ENCODE data around the gene CAMTA1.

CAMTA1 gene

GRCh38 chr1:7209336-7209735, 424.1 kb downstream of the CAMTA1 start:
- H3K4me1 Mint-ChIP-seq (ENCODE audit: low read depth) = no peaks in the 10 kb centered on the region
- H3K27me3 Mint-ChIP-seq = peaks cover 3% of the 10 kb centered on the region
- H3K9me3 Mint-ChIP-seq = no peaks in the 10 kb centered on the region
- no peaks in the 10 kb centered on the region for H3K36me3 Mint-ChIP-seq (ENCODE audit: low read depth)
- H3K4me3 Mint-ChIP-seq = no peak overlapping the region
- H3K27ac Mint-ChIP-seq = no peak overlapping the region
- intact Hi-C loops (cut with micrococcal nuclease) = no loop called here

- intact Hi-C loops (cut with micrococcal nuclease) = loop anchor here (5.0 kb wide), 1 partner anchor 496 kb away; no protein-coding TSS in a partner anchor
- no peak overlapping the region for H3K27ac Mint-ChIP-seq
- no peaks in the 10 kb centered on the region for H3K4me1 Mint-ChIP-seq (ENCODE audit: low read depth)
- H3K9me3 Mint-ChIP-seq = no peaks in the 10 kb centered on the region
- H3K4me3 Mint-ChIP-seq = no peak overlapping the region
- H3K36me3 Mint-ChIP-seq (ENCODE audit: low read depth) = no peaks in the 10 kb centered on the region
- H3K27me3 Mint-ChIP-seq = peaks cover 5% of the 10 kb centered on the region
These were observed 433.1 kb downstream of the CAMTA1 start for GRCh38 chr1:7218210-7218832.

GRCh38 chr1:7219031-7219430, 433.8 kb downstream of the CAMTA1 start:
- Mint-ChIP-seq H3K9me3 (no peaks in the 10 kb centered on the region), H3K27me3 (peaks cover 5% of the 10 kb centered on the region), H3K36me3 (ENCODE audit: low read depth) (no peaks in the 10 kb centered on the region), H3K4me3 (no peak overlapping the region), H3K27ac (no peak overlapping the region), H3K4me1 (ENCODE audit: low read depth) (no peaks in the 10 kb centered on the region)
- intact Hi-C loops (cut with micrococcal nuclease) = loop anchor here (5.0 kb wide), 1 partner anchor 497 kb away; no protein-coding TSS in a partner anchor

- Mint-ChIP-seq H3K36me3 (ENCODE audit: low read depth) (no peaks in the 10 kb centered on the region), H3K27ac (no peak overlapping the region), H3K27me3 (peaks cover 2% of the 10 kb centered on the region), H3K4me3 (no peak overlapping the region), H3K9me3 (no peaks in the 10 kb centered on the region), H3K4me1 (ENCODE audit: low read depth) (no peaks in the 10 kb centered on the region)
- intact Hi-C loops (cut with micrococcal nuclease) = no loop called here
These were observed 434.8 kb downstream of the CAMTA1 start for GRCh38 chr1:7220007-7220406.

- H3K27me3 Mint-ChIP-seq = peaks cover 2% of the 10 kb centered on the region
- intact Hi-C loops (cut with micrococcal nuclease) = no loop called here
- no peaks in the 10 kb centered on the region for H3K4me1 Mint-ChIP-seq (ENCODE audit: low read depth)
- H3K4me3 Mint-ChIP-seq = no peak overlapping the region
- no peak overlapping the region for H3K27ac Mint-ChIP-seq
- no peaks in the 10 kb centered on the region for H3K9me3 Mint-ChIP-seq
- H3K36me3 Mint-ChIP-seq (ENCODE audit: low read depth) = no peaks in the 10 kb centered on the region
These were observed 435.5 kb downstream of the CAMTA1 start for GRCh38 chr1:7220712-7221252.

- intact Hi-C loops (cut with micrococcal nuclease) = no loop called here
- Mint-ChIP-seq H3K27ac (no peak overlapping the region), H3K36me3 (ENCODE audit: low read depth) (no peaks in the 10 kb centered on the region), H3K4me3 (no peak overlapping the region), H3K27me3 (no peaks in the 10 kb centered on the region), H3K9me3 (no peaks in the 10 kb centered on the region), H3K4me1 (ENCODE audit: low read depth) (no peaks in the 10 kb centered on the region)
These were observed 436.8 kb downstream of the CAMTA1 start for GRCh38 chr1:7221826-7222694.

GRCh38 chr1:7222695-7223015, 437.4 kb downstream of the CAMTA1 start:
- intact Hi-C loops (cut with micrococcal nuclease) = no loop called here
- no peak overlapping the region for H3K4me3 Mint-ChIP-seq
- H3K36me3 Mint-ChIP-seq (ENCODE audit: low read depth) = no peaks in the 10 kb centered on the region
- no peaks in the 10 kb centered on the region for H3K27me3 Mint-ChIP-seq
- no peaks in the 10 kb centered on the region for H3K4me1 Mint-ChIP-seq (ENCODE audit: low read depth)
- H3K27ac Mint-ChIP-seq = no peak overlapping the region
- H3K9me3 Mint-ChIP-seq = no peaks in the 10 kb centered on the region

- intact Hi-C loops (cut with micrococcal nuclease) = no loop called here
- Mint-ChIP-seq H3K27ac (no peak overlapping the region), H3K9me3 (no peaks in the 10 kb centered on the region), H3K4me3 (no peak overlapping the region), H3K4me1 (ENCODE audit: low read depth) (no peaks in the 10 kb centered on the region), H3K36me3 (ENCODE audit: low read depth) (no peaks in the 10 kb centered on the region), H3K27me3 (no peaks in the 10 kb centered on the region)
These were observed 438.3 kb downstream of the CAMTA1 start for GRCh38 chr1:7223334-7224080.

- intact Hi-C loops (cut with micrococcal nuclease) = no loop called here
These were observed 438.9 kb downstream of the CAMTA1 start for GRCh38 chr1:7224081-7224534.

GRCh38 chr1:7224644-7225043, 439.4 kb downstream of the CAMTA1 start:
- H3K27me3 Mint-ChIP-seq = no peaks in the 10 kb centered on the region
- no peaks in the 10 kb centered on the region for H3K4me1 Mint-ChIP-seq (ENCODE audit: low read depth)
- no peaks in the 10 kb centered on the region for H3K36me3 Mint-ChIP-seq (ENCODE audit: low read depth)
- no peak overlapping the region for H3K4me3 Mint-ChIP-seq
- intact Hi-C loops (cut with micrococcal nuclease) = no loop called here
- H3K27ac Mint-ChIP-seq = no peak overlapping the region
- H3K9me3 Mint-ChIP-seq = no peaks in the 10 kb centered on the region

More at GRCh38 chr1:7224081-7224534, 438.9 kb downstream of the CAMTA1 start:
- Mint-ChIP-seq H3K4me1 (ENCODE audit: low read depth) (no peaks in the 10 kb centered on the region), H3K4me3 (no peak overlapping the region), H3K36me3 (ENCODE audit: low read depth) (no peaks in the 10 kb centered on the region), H3K9me3 (no peaks in the 10 kb centered on the region), H3K27me3 (no peaks in the 10 kb centered on the region), H3K27ac (no peak overlapping the region)

GRCh38 chr1:7225711-7226505, 440.7 kb downstream of the CAMTA1 start:
- intact Hi-C loops (cut with micrococcal nuclease) = no loop called here
- Mint-ChIP-seq H3K9me3 (no peaks in the 10 kb centered on the region), H3K36me3 (ENCODE audit: low read depth) (no peaks in the 10 kb centered on the region), H3K4me1 (ENCODE audit: low read depth) (no peaks in the 10 kb centered on the region), H3K27me3 (no peaks in the 10 kb centered on the region), H3K4me3 (no peak overlapping the region), H3K27ac (no peak overlapping the region)

- Mint-ChIP-seq H3K4me3 (no peak overlapping the region), H3K27ac (no peak overlapping the region), H3K36me3 (ENCODE audit: low read depth) (no peaks in the 10 kb centered on the region), H3K9me3 (no peaks in the 10 kb centered on the region), H3K4me1 (ENCODE audit: low read depth) (no peaks in the 10 kb centered on the region), H3K27me3 (no peaks in the 10 kb centered on the region)
- intact Hi-C loops (cut with micrococcal nuclease) = no loop called here
These were observed 442.4 kb downstream of the CAMTA1 start for GRCh38 chr1:7227654-7228053.

GRCh38 chr1:7228252-7228961, 443.2 kb downstream of the CAMTA1 start:
- Mint-ChIP-seq H3K4me3 (no peak overlapping the region), H3K36me3 (ENCODE audit: low read depth) (no peaks in the 10 kb centered on the region), H3K9me3 (no peaks in the 10 kb centered on the region), H3K4me1 (ENCODE audit: low read depth) (no peaks in the 10 kb centered on the region), H3K27ac (no peak overlapping the region), H3K27me3 (no peaks in the 10 kb centered on the region)
- intact Hi-C loops (cut with micrococcal nuclease) = no loop called here

Data from dendritic cell treated with granulocyte-macrophage colony-stimulating factor and Interleukin-4, amounts not matched to agents 40 ng/mL and 50 ng/mL, for 4 days (primary cell).